T follicular helper cell (primary cell): Measurements from ENCODE around the gene SH2D3A.
"Not testable (repeated sequence)": the region's sequence is repeated elsewhere in the genome, so short reads cannot be mapped to it uniquely, and the experiment has no call there.

Source experiments
- DNase-seq: peaks from one replicate; pipeline ENCODE4 v3.0.0-alpha.2; 2020; ENCODE audit warnings: low read depth

SH2D3A gene

DNA sequence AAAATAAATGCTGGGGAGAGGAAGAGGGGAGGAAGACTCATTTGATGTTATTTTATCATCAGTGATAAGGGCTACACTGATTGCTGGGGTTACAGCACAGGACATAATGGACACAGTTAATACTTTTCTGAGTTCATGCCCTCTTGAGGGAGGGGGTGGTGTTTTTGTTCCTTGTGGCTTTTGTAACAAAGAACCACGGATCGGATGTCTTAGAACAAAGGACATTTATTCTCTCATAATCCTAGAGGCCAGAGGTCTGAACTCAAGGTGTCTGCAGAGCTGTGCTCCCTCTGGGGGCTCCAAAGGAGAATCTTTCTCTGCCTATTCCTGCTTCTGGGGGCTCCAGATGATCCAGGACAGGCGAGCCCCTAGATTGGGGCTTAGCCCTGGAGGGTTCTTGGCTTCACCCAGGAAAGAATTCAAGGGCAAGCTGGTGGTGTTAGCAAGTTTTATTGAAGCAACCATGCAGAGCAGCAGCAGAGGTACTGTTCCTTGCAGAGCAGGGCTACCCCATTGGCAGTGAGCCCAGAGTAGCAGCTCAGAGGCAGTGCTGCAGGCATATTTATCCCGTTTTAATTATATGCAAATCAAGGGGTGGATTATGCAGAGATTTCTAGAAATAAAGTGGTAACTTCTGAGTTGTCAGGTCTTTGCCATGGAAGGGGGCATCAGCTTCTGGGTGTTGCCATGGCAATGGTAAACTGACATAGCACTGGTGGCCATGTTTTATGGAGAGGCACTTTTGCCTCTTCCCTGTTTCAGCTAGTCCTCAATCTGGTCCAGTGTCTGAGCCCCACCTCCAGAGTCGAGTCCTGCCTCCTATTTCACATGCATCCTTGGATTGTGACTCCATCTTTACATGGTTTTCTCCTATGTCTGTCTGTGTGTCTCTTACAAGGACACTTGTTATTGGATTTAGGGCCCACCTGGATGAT, 23.2 kb upstream of the SH2D3A start:
- no peak for DNase-seq

DNA sequence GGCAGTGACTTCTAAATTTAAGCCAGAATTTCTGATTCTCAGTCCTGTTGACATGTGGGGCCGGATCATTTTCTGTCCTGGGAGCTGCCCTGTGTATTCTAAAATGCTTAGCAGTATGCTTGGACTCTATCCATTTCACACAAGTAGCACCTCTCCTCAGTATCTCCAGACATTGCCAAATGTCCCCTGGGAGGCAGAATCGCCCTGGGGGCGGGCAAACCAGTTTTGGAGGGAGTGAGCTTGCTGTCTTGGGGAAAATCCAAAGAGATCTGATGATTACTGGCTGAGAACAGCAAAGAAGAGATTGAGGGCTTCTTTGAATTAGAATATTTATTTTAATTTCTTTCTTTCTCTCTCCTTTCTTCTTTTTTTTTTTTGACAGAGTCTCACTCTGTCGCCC, 21.7 kb upstream of the SH2D3A start:
- DNase-seq: no peak

DNA sequence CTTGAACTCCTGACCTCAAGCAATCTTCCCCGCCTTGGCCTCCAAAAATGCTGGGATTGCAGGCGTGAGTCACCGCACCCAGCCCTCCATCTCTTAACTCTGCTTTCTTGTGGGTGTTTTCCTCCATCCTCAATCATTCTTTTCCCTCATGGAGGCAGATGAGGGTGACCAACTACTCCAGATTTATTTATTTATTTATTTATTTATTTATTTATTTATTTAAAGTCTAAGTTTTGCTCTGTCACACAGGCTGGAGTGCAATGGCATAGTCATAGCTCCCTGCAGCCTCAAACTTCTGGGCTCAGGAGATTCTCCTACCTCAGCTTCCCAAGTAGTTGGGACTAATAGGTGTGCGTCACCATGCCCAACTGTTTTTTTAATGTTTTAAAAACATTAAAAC, 20.2 kb upstream of the SH2D3A start:
- DNase-seq: no peak

DNA sequence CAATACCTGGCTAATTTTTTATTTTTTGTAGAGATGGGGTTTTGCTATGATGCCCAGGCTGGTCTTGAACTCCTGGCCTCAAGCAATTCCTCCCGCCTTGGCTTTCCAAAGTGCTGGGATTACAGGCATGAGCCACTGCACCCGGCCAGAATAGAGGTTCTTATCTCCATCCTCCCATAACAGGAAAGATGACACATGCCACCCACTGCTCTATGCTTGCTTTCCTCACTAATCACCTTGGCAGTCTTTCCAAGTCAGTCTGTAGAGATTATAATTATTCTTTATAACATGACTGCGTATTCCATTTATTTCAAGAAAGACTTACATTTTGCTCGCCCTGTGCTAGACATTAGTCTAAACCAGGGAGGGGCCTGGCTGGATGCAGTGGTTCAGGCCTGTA, 12.0 kb upstream of the SH2D3A start:
- no peak for DNase-seq

DNA sequence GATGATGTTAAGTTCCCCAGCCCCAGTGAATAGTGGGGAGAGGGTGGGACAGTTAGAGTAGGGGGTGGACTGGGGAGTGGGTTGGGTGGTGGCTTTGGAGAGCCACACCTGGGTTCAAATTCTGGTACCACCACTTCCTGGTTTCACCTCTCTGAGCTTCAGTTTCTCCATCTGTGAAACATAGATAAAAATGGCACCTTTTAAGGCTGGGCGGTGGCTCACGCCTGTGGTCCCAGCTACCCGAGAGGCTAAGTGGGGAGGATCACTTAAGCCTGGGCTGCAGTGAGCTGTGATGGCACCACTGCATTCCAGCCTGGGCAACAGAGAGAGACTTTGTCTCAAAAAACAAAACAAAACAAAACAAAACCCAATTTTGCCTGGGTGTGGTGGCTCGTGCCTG, 11.2 kb upstream of the SH2D3A start:
- DNase-seq: no peak

DNA sequence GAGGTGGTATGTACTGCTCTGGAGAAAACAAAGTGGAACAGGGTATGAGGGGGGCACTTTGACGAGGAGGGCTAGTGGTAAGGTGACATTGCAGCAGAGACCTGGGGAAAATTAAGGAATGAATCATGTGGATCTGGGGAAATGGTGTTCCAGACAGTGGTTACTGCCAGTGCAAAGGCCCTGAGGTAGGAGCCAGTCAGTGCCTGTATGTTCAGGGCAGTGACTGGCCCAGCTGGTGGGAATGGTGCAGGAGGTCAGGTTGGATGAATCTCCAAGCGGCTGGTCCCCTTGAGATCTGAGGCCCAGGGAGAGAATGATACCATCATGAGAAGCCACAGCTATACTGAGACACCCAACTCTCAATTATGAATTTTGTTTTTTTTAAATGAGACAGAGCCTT, 10.2 kb upstream of the SH2D3A start:
- DNase-seq: no peak

DNA sequence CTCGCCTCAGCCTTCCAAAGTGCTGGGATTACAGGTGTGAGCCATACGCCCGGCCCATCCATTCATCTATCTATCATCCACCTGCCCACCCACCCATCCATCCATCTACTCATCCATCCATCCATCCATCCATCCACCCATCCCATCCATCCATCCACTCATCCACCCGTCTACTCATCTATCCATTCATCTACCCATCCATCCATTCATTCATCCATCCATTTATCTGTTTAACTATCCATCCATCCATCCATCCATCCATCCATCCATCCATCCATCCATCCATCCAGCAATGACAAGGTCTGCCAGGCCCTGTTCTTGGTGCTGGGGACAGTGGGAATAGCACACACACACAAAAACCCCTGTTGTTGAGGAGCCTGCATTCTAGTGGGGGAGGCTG, 9.8 kb upstream of the SH2D3A start:
- no peak for DNase-seq

DNA sequence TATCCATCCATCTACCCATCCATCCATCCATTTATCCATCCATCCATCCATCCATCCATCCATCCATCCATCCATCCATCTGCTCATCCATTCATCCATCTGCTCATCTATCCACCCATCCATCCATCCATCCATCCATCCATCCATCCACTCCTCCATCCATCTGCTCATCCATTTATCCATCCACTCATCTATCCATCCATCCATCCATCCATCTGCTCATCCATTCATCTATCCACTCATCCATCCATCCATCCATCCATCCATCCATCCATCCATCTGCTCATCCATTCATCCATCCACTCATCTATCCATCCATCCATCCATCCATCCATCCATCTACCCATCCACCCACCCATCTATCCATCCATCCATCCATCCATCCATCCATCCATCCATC, 8.8 kb upstream of the SH2D3A start:
- not testable (repeated sequence) for DNase-seq

DNA sequence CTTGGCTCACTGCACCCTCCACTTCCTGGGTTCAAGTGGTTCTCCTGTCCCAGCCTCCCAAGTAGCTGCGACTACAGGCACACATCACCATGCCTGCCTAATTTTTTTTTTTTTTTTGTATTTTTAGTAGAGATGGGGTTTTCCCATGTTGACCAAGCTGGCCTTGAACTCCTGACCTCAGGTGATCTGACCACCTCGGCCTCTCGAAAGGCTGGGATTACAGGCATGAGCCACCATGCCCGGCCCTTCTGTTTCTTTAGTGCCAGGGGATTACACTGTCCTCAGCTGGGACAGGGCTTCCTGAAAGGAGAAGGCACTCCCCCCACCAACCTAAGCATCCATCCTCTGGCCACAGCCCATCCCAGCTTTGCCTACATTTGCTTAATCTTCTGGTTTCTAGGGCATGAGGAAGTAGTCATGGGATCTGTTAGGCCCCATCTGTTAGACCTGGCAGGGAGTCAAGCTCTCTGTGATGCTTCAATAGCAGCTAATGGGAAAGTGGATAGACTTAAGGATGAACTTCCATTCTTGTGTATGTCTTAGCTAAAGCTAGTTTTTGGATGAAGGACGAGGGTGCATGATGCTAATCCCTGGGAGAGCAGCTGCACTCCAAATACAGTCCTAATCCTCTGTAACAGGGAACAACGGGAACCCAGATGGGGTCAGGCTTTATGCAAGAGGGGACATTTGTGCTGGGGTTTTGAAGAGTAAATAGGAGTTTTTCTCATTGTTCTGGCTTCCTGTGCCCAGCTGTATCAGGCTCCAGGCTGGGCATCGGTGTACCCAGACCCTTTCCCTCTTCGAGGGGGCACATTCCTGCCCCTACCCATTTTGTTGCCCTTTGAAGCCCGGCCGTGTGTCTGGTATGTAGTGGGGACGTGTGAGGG, 7.8 kb upstream of the SH2D3A start:
- no peak for DNase-seq

DNA sequence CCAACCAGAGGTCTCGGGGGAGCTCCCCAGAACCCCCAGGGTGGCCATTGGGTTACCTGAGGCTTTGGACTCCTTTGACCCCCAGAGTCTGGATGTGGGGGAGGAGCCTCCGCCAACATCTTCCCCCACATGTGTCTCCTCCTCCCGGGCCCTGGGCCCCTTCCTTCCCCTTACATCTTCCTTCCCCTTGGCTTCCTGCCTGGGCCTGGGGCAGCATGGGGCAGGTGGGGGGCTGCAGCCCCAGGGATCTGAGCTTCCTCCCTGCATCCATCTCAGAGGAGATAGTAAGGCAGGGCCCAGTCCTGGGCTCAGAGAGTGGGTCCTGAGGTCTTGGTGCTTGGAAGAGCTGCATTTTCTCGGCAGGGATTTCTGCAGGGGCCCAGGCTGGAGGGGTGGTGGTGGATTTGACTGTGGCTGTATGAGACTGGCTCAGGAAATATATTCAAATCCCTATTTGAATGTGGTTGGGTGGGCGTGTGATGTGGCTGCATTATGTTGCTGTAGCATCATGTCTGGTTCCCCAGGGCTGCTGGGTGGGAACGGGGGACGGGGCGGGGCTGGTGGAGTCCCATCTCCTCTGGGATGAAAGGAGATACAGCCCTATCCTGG, 6.2 kb upstream of the SH2D3A start:
- no peak for DNase-seq

DNA sequence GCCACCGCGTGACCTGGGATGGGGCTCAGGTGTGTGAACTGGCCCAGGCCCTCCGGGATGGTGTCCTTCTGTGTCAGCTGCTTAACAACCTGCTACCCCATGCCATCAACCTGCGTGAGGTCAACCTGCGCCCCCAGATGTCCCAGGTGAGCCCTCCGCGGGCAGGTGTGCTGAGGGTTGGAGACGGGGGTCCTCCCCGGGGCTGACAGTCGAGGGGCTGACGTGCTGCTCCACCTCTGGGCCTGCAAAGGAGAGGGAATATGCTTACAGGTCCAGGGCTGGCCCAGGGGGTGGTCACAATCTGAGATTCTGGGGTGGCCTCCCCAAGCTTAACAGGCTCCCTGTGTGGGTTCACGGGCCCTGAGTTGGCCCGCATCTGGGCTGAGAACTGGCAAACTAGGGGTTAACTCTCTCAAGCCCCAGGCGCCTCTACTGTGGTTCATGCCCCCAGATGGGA, 5.7 kb upstream of the SH2D3A start:
- DNase-seq: no peak

DNA sequence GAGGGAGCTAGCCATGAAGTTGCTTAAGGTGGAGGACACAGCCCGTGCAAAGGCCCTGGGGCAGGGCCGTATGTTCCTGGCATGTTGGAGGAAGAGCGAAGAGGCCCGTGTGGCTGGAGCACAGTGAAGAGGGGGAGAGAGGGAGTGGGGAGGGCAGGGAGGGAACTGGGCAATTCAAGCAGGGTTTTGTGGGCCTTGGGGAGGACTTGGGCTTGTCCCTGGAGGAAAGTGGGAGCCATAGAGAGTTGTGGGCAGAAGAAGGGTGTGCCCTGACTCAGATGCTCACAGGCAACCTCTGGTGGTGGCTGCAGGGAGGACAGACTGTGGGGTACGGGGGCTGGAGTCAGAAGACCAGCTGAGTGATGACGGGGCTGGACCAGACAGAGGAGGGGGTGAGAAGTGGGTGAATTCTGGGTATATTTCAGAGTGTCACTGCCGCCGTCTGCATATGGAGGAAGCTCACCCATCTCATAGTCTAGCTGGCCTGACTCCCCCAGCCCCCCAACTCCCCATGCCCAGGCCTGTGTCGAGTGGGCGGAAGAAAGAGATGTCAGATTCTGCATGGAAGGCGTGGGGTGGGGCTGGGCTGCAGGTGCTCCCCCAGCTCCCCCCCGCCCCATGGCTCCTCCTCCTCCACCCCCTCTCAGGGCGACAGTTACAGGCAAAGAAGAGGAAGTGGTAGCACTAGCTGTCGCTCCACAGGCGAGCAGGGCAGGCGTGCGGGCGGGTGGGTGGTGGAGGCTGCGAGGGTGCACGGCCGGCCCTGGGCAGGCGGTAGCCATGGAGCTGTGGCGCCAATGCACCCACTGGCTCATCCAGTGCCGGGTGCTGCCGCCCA, 5.0 kb upstream of the SH2D3A start, which contains the start of gene VAV1:
Gene VAV1, plus strand, starts transcription at position 681 of the 838 bp plus-strand sequence. Its CDS starts 100 bp downstream, at position 781.
- peak; percentile 72 for DNase-seq

DNA sequence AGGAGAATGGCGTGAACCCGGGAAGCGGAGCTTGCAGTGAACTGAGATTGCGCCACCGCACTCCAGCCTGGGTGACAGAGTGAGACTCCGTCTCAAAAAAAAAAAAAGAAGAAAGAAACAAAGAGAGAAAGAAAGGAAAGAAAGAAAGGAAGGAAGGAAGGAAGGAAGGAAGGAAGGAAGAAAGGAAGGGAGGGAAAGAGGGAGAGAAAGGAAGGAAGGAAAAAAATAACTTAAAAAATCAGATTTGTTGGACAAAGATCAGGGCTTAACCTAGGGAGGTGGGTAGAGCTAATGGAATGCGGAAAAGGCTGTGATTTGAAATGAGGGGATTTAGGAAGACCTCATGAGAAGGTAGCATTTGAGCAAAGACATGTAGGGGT, 4.4 kb upstream of the SH2D3A start:
- DNase-seq: not testable (repeated sequence)

DNA sequence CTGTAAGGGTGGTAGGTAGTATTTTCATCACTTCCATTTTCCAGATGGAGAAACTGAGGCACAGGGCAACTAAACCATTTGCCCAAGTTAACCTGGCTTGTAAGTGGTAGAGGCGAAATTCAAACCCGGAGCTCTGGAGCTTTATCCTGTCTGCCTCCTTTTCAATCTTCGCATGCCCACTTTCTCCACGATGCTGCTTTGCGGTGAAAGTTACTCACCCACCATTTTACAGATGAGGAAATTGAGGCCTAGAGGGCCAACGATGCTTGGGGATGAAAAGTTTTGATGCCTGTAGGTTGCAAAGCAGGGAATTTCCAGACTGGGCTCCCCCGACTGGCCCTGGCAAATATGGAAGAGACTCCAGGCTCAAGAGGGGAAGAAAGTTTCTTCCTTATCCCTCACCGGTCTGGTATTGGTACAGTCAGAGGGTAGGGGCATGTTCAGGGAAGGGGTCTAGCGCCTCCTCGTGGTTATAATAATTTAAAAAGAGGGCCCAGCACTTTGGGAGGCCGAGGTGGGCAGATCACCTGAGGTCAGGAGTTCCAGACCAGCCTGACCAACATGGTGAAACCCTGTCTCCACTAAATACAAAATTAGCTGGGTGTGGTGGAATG, 1.9 kb upstream of the SH2D3A start:
- DNase-seq: no peak

DNA sequence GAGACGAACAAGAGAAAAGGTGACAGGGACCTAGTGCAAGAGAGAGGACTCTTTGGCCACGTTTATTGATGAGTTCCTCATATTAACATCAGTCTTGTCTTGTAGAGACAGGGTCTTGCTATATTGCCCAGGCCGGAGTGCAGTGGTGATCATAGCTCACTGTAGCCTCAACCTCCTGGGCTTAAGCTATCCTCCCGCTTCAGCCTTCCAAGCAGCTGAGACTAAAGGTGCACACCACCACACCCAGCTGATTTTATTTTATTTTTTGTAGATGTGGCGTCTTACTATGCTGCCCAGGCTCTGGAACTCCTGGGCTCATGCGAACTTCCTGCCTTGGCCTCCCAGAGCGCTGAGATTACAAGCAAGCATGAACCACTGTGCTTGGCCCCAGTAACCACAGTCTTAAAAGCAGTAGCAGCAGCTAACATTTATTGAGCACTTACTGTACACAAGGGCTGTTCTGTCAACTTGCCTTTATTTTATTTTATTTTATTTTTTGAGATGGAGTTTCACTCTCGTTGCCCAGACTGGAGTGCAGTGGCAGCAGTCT, 1.1 kb upstream of the SH2D3A start:
- no peak for DNase-seq

DNA sequence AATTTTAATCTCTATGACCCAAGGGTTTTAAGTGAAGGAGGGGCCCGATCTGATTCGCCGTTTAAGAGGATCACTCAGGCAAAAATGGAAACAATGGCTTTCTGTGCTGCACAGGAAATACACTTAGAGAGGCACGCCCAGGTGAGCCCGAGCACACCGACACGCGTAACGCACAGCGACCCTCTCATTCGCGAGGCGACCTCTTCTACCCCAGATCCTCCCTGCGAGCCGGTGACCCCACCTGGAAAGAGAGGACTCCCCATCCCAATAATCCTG, 216 bp downstream of the SH2D3A start:
- DNase-seq: no peak

DNA sequence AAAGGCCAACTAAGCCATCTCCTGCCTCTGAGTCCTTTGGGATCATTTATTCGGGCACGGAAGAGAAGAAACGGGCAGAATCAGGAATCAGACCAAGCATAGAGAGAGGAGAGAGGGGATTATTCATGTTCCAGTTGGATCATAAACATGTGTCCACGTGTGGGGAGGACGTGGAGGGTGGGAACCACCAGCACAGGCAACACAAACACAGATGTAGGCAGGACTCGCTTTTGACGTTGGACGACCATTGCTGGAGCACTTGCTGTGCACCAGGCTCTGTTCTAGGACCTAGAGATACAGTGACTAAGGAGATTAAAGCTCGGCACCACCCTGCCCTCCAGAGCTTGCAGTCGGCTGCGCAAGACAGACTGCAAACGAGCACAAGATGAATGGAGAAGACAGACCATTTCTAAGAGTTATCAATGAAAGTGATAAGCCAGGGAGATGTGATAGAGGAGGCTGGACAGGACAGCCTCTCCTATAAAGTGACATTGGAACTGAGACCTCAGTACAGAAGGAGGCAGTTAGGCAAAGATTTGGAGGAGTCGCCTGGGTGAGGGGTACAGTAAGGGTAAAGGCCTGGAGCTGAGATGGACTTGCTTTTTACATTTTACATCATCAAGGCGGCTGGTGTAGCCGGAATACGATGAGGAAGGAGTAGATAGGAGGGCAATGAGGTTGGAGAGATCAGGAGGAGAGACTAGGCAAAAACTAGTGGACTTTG, 716 bp downstream of the SH2D3A start:
- DNase-seq: no peak

DNA sequence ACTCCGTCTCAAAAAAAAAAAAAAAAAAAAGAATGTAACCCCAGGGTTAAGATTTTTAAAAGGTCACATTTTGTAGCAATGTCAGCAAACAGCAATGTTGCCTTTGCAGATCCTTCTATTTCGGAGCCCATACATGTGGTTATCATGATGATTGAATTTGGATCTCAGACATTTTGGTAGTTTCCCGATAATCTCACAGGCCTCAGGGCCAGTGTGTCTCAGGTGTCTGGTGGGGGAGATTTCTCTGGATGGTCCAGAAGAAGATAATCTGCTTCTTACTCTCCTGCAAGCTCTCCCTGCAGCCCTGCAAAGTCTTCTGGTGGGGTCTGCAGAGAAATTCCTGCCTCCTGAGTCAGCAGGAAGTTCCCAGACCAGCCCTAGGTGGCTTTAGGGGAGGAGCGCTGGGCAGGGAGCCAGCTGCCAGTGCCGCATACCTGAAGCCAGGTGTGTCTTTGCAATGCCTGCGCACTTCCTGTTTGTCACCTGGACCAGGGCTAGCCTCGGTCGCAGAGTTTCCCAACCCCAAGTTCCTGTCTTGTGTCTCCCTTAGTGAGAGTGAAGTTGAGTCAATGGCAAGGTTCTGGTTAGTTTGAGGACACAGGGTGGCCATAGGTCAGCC, 1.4 kb downstream of the SH2D3A start:
- DNase-seq: no peak

DNA sequence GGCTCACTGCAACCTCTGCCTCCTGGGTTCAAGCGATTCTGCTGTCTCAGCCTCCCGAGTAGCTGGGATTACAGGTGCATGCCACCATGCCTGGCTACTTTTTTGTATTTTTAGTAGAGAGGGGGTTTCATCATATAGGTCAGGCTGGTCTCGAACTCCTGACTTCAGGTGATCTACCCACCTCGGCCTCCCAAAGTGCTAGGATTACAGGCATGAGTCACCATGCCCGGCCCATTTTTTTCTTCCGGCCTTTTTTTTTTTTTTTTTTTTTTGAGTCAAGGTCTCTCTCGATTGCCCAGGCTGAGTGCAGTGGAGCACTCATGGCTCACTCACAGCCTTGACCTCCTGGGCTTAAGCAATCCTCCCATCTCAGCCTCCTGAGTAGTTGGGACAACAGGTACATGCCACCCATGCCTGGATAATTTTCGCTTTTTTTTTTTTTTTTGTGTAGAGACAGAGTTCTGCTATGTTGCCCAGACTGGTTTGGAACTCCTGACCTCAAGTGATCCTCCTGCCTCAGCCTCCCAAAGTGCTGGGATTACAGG, 4.9 kb downstream of the SH2D3A start:
- DNase-seq: not testable (repeated sequence)
